ENCODE results near the gene GINM1. TPM values are rescaled to one million over a fixed set of nuclear protein-coding genes. Genes with fewer than 3 reads are reported as not detected.

Gene GINM1
- total RNA-seq, 4 donors from 2014 or later, result 53.7 to 71.8 (median 57.0) TPM

- Histone ChIP-seq H3K27me3 (no peaks in the 10 kb centered on the region), H3K36me3 (peaks cover 9 to 12% (median 11%) of the 10 kb centered on the region in 4 donors), H3K4me3 (peak overlapping the region; percentile 91 to 99 (median 96)), H3K27ac (replicated peaks in 1 of 4) (peak overlapping the region; percentile 95 to 98 (median 97)), H3K4me1 (peaks cover 32 to 38% (median 35%) of the 10 kb centered on the region in 4 donors), H3K9me3 (no peaks in the 10 kb centered on the region)
- no peak for DNase-seq (ENCODE audit: extremely low spot score)
- TF ChIP-seq POLR2A (IDR thresholded peaks at IDR 0.05; ENCODE audit: low read depth), result no peak
- no peak for TF ChIP-seq EP300 (IDR thresholded peaks at IDR 0.05)
- intact Hi-C loops (cut with DNase I), result loop anchor here (10.0 kb wide), 1 partner anchor 170 kb away; the partner anchor contains the start of gene LATS1
- 25% methylated on average over 12 of the region's 12 CpGs for whole genome bisulfite sequencing
These were observed 21.4 kb upstream of the GINM1 start for GRCh38 chr6:149544646-149545257.

- intact Hi-C loops (cut with DNase I), result loop anchor here (10.0 kb wide), 1 partner anchor 169 kb away; the partner anchor contains the start of gene LATS1
- Histone ChIP-seq H3K4me1 (peaks cover 32 to 38% (median 35%) of the 10 kb centered on the region in 4 donors), H3K27me3 (no peaks in the 10 kb centered on the region), H3K27ac (replicated peaks in 1 of 4) (peak overlapping the region; percentile 95 to 98 (median 97)), H3K4me3 (peak overlapping the region; percentile 91 to 99 (median 96)), H3K36me3 (peaks cover 3 to 6% (median 6%) of the 10 kb centered on the region in 4 donors), H3K9me3 (no peaks in the 10 kb centered on the region)
- TF ChIP-seq EP300 (IDR thresholded peaks at IDR 0.05), result no peak
- peak in 1 of 3 experiments; percentile 4 for TF ChIP-seq CTCF (IDR thresholded peaks at IDR 0.05)
- 0% methylated on average over 16 of the region's 16 CpGs for WGBS
- DNase-seq (ENCODE audit: extremely low spot score), result no peak
These were observed 20.9 kb upstream of the GINM1 start for GRCh38 chr6:149545258-149545753.

GRCh38 chr6:149545754-149546471 is 20.3 kb upstream of the GINM1 start, which contains the start of gene PPIL4:
TSS of gene PPIL4 (minus strand) at chr6:149546043. CDS start at chr6:149546005, 38 bp downstream.
- H3K4me3 ChIP-seq, result peak within 1 kb of the TSS; percentile 91 to 99 (median 96)
- H3K36me3 ChIP-seq, result peaks cover 0 to under 1% (median 0%) of the 10 kb centered on the region in 4 donors
- TF ChIP-seq POLR2AphosphoS5 (IDR thresholded peaks at IDR 0.05) (peak; percentile 97 to 98), EP300 (IDR thresholded peaks at IDR 0.05) (no peak), CTCF (IDR thresholded peaks at IDR 0.05) (peak; percentile 74 to 76 (median 75)), POLR2A (IDR thresholded peaks at IDR 0.05; ENCODE audit: low read depth) (peak; percentile 54)
- intact Hi-C loops (cut with DNase I), result loop anchor here (10.0 kb wide), 1 partner anchor 169 kb away; the partner anchor contains the start of gene LATS1
- no peaks in the 10 kb centered on the region for H3K27me3 ChIP-seq
- H3K4me1 ChIP-seq, result peaks cover 32 to 38% (median 35%) of the 10 kb centered on the region in 4 donors
- H3K9me3 ChIP-seq, result no peaks in the 10 kb centered on the region
- peak; percentile 98 for DNase-seq (ENCODE audit: extremely low spot score)
- WGBS, result under 1% methylated on average over 18 of the region's 71 CpGs
- peak within 1 kb of the TSS; percentile 95 to 98 (median 97) for H3K27ac ChIP-seq (replicated peaks in 1 of 4)

- no peak overlapping the region for H3K27ac ChIP-seq (replicated peaks in 1 of 4)
- no peak for DNase-seq (ENCODE audit: extremely low spot score)
- TF ChIP-seq POLR2AphosphoS5 (IDR thresholded peaks at IDR 0.05), result no peak
- TF ChIP-seq POLR2A (IDR thresholded peaks at IDR 0.05; ENCODE audit: low read depth), result no peak
- no peak for TF ChIP-seq EP300 (IDR thresholded peaks at IDR 0.05)
- TF ChIP-seq CTCF (IDR thresholded peaks at IDR 0.05), result no peak
- intact Hi-C loops (cut with DNase I), result no loop called here
- H3K27me3 ChIP-seq, result peaks cover 0 to 24% (median 0%) of the 10 kb centered on the region in 4 donors
- no peaks in the 10 kb centered on the region for H3K36me3 ChIP-seq
- H3K9me3 ChIP-seq, result no peaks in the 10 kb centered on the region
- H3K4me1 ChIP-seq, result no peaks in the 10 kb centered on the region
- no peak overlapping the region for H3K4me3 ChIP-seq
- 0% methylated on average over 1 of the region's 5 CpGs for whole genome bisulfite sequencing
These were observed 14.3 kb upstream of the GINM1 start for GRCh38 chr6:149551920-149552319.

GRCh38 chr6:149558029-149558428 is 8.1 kb upstream of the GINM1 start:
- Histone ChIP-seq H3K27ac (replicated peaks in 1 of 4) (no peak overlapping the region), H3K4me1 (no peaks in the 10 kb centered on the region), H3K27me3 (peaks cover 0 to 9% (median 0%) of the 10 kb centered on the region in 4 donors), H3K36me3 (no peaks in the 10 kb centered on the region), H3K4me3 (no peak overlapping the region), H3K9me3 (no peaks in the 10 kb centered on the region)
- no peak for TF ChIP-seq EP300 (IDR thresholded peaks at IDR 0.05)
- intact Hi-C loops (cut with DNase I), result no loop called here
- no peak for DNase-seq (ENCODE audit: extremely low spot score)
